MG63 (cell line): ENCODE data around the gene CELF2. TPM values are rescaled to one million over a fixed set of nuclear protein-coding genes. Genes with fewer than 3 reads are reported as not detected.

Source experiments
- DNase-seq: peaks from one replicate; pipeline ENCODE4 v3.0.0-alpha.2; 2020
- H3K27me3 ChIP-seq: fragments of 250-450 bp; sonication (Bioruptor Pico); 2 replicates; pipeline ENCODE4 v1.5.1; 2020; ENCODE audit warnings: mild to moderate bottlenecking, moderate library complexity
- H3K36me3 ChIP-seq: fragments of 250-450 bp; sonication (Bioruptor Pico); 2 replicates; pipeline ENCODE4 v1.5.1; 2020; ENCODE audit warnings: mild to moderate bottlenecking, moderate library complexity
- H3K4me3 ChIP-seq: fragments of 250-450 bp; sonication (Bioruptor Pico); 2 replicates; pipeline ENCODE4 v1.5.1; 2020; ENCODE audit warnings: mild to moderate bottlenecking, moderate library complexity
- H3K9me3 ChIP-seq: fragments of 250-450 bp; sonication (Bioruptor Pico); 2 replicates; pipeline ENCODE4 v1.5.1; 2020; ENCODE audit warnings: mild to moderate bottlenecking, moderate library complexity
- total RNA-seq: library from RNA; depleted of rRNA; stranded (reverse); fragments of >200 nt; shearing (Covaris generic); gene quantifications from 2 replicates; pipeline ENCODE4 v1.2.3, GENCODE V29; 2014; ENCODE audit warnings: low replicate concordance

Gene CELF2
- total RNA-seq, 1 experiment from 2014 or later, result 1.5 TPM

GRCh38 chr10:11193001-11193551, 175.4 kb downstream of the CELF2 start:
- Histone ChIP-seq H3K27me3 (no peaks in the 10 kb centered on the region; the same call in 1 of the 2 replicates), H3K4me3 (no peak overlapping the region), H3K9me3 (no peaks in the 10 kb centered on the region), H3K36me3 (no peaks in the 10 kb centered on the region)
- no peak for DNase-seq

- Histone ChIP-seq H3K4me3 (no peak overlapping the region), H3K27me3 (no peaks in the 10 kb centered on the region; the same call in 1 of the 2 replicates), H3K9me3 (no peaks in the 10 kb centered on the region), H3K36me3 (no peaks in the 10 kb centered on the region)
- no peak for DNase-seq
Observed at GRCh38 chr10:11194859-11195586, 177.4 kb downstream of the CELF2 start.

- no peak for DNase-seq
- no peaks in the 10 kb centered on the region for H3K9me3 ChIP-seq
Observed at GRCh38 chr10:11195623-11196022, 178.0 kb downstream of the CELF2 start.

GRCh38 chr10:11197266-11197712, 179.6 kb downstream of the CELF2 start:
- DNase-seq, result no peak
- no peaks in the 10 kb centered on the region; the same call in 1 of the 2 replicates for H3K27me3 ChIP-seq
- no peaks in the 10 kb centered on the region for H3K36me3 ChIP-seq
- H3K9me3 ChIP-seq, result no peaks in the 10 kb centered on the region
- no peak overlapping the region for H3K4me3 ChIP-seq

More at GRCh38 chr10:11195623-11196022, 178.0 kb downstream of the CELF2 start:
- Histone ChIP-seq H3K36me3 (no peaks in the 10 kb centered on the region), H3K27me3 (no peaks in the 10 kb centered on the region; the same call in 1 of the 2 replicates), H3K4me3 (no peak overlapping the region)

- Histone ChIP-seq H3K27me3 (no peaks in the 10 kb centered on the region; the same call in 1 of the 2 replicates), H3K9me3 (no peaks in the 10 kb centered on the region), H3K4me3 (no peak overlapping the region), H3K36me3 (no peaks in the 10 kb centered on the region)
- no peak for DNase-seq
Observed at GRCh38 chr10:11197878-11198277, 180.2 kb downstream of the CELF2 start.

- H3K36me3 ChIP-seq, result no peaks in the 10 kb centered on the region
- H3K4me3 ChIP-seq, result no peak overlapping the region
- no peaks in the 10 kb centered on the region; the same call in 1 of the 2 replicates for H3K27me3 ChIP-seq
- no peak for DNase-seq
- no peaks in the 10 kb centered on the region for H3K9me3 ChIP-seq
Observed at GRCh38 chr10:11201911-11202310, 184.2 kb downstream of the CELF2 start.

GRCh38 chr10:11204351-11204942, 186.8 kb downstream of the CELF2 start:
- H3K36me3 ChIP-seq, result no peaks in the 10 kb centered on the region
- peak overlapping the region; percentile 20 for H3K4me3 ChIP-seq
- no peaks in the 10 kb centered on the region for H3K9me3 ChIP-seq
- no peaks in the 10 kb centered on the region for H3K27me3 ChIP-seq
- DNase-seq, result no peak

- peak; percentile 13 for DNase-seq
Observed at GRCh38 chr10:11205030-11205772, 187.5 kb downstream of the CELF2 start.

GRCh38 chr10:11206676-11207559, 189.2 kb downstream of the CELF2 start:
- no peak for DNase-seq
- no peak overlapping the region for H3K4me3 ChIP-seq
- no peaks in the 10 kb centered on the region for H3K27me3 ChIP-seq
- no peaks in the 10 kb centered on the region for H3K36me3 ChIP-seq
- H3K9me3 ChIP-seq, result no peaks in the 10 kb centered on the region

More at GRCh38 chr10:11205030-11205772, 187.5 kb downstream of the CELF2 start:
- H3K4me3 ChIP-seq, result no peak overlapping the region
- H3K9me3 ChIP-seq, result no peaks in the 10 kb centered on the region
- no peaks in the 10 kb centered on the region for H3K36me3 ChIP-seq
- no peaks in the 10 kb centered on the region for H3K27me3 ChIP-seq

- no peaks in the 10 kb centered on the region for H3K27me3 ChIP-seq
- no peak overlapping the region for H3K4me3 ChIP-seq
- no peaks in the 10 kb centered on the region for H3K9me3 ChIP-seq
- DNase-seq, result no peak
- no peaks in the 10 kb centered on the region for H3K36me3 ChIP-seq
Observed at GRCh38 chr10:11207560-11207844, 189.8 kb downstream of the CELF2 start.

- no peaks in the 10 kb centered on the region for H3K9me3 ChIP-seq
- H3K4me3 ChIP-seq, result no peak overlapping the region
- H3K36me3 ChIP-seq, result no peaks in the 10 kb centered on the region
- DNase-seq, result no peak
- no peaks in the 10 kb centered on the region for H3K27me3 ChIP-seq
Observed at GRCh38 chr10:11208243-11208642, 190.6 kb downstream of the CELF2 start.

- H3K4me3 ChIP-seq, result no peak overlapping the region
- DNase-seq, result no peak
- no peaks in the 10 kb centered on the region for H3K9me3 ChIP-seq
Observed at GRCh38 chr10:11208908-11209829, 191.5 kb downstream of the CELF2 start.

GRCh38 chr10:11209830-11210181, 192.1 kb downstream of the CELF2 start:
- H3K9me3 ChIP-seq, result no peaks in the 10 kb centered on the region
- no peak overlapping the region for H3K4me3 ChIP-seq
- no peak for DNase-seq
- no peaks in the 10 kb centered on the region for H3K36me3 ChIP-seq
- no peaks in the 10 kb centered on the region for H3K27me3 ChIP-seq

More at GRCh38 chr10:11208908-11209829, 191.5 kb downstream of the CELF2 start:
- Histone ChIP-seq H3K36me3 (no peaks in the 10 kb centered on the region), H3K27me3 (no peaks in the 10 kb centered on the region)

GRCh38 chr10:11210211-11210922, 192.7 kb downstream of the CELF2 start:
- no peaks in the 10 kb centered on the region for H3K36me3 ChIP-seq
- H3K9me3 ChIP-seq, result no peaks in the 10 kb centered on the region
- H3K4me3 ChIP-seq, result no peak overlapping the region
- DNase-seq, result no peak
- no peaks in the 10 kb centered on the region for H3K27me3 ChIP-seq
